HG03159 (cell line): ENCODE data around the gene EXOC4.

ENCODE experiments used
- ATAC-seq: cut with Tn5 transposase; IDR thresholded peaks from one replicate; pipeline ENCODE4 v1.9.1; 2021; ENCODE audit warnings: mild to moderate bottlenecking, moderate library complexity; ENCODE audit not compliant: unreplicated experiment

Gene EXOC4

DNA sequence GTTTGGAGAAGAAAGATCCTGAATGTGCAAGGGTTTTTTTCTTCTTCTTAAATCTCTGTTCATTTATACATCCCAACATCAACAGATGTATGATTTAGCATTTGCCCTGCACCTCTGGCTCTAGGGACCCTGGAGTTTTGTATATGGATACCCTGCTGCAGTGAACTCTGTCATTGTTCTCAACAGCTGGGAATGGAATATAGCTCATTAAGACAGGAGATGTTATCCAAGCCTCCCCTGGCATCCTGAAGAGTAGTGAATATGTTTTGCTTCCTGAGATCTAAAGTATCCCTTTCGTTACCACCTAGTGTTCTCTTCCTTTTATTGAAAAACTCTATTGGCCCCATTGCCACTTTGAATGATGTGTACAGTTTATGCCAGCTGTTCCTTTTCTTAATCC, 275.9 kb downstream of the EXOC4 start:
- no peak for ATAC-seq

DNA sequence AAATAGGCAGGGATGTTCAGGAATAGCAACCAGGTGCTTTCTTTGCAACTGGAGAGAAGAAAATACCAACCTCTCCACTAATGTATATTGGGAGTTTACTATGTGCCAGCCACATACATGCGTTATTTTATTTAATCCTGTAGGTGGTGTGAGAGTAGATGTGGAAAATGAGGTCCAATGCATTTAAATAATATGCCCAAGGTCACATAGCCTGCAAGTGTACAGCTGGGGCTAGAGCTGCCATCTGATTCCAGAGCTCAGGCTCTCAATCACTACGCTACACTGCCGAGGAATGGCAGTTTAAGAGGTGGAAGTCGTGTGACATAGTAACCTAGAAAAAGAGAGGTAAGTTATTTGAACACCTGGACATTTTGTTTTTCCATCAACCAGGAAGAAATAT, 277.0 kb downstream of the EXOC4 start:
- ATAC-seq, result no peak

DNA sequence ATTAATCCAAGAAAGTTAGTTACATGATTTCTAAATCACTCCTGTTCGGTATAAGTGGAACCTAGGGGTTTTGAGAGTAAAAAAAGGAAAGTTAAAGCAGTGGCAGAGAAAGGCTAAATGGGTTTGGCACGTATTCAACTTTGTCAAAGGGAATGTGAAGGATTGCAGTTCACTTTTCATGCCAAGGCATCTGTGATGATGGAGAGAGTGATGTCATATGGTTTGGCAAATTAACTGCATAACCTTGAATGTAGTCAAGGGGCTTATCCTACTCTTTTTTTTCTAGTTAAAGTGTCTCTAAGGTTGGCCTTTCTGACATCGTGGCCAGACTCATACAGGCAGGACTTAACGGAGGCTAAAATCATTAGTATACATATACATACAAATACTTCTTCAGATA, 277.8 kb downstream of the EXOC4 start:
- no peak for ATAC-seq

DNA sequence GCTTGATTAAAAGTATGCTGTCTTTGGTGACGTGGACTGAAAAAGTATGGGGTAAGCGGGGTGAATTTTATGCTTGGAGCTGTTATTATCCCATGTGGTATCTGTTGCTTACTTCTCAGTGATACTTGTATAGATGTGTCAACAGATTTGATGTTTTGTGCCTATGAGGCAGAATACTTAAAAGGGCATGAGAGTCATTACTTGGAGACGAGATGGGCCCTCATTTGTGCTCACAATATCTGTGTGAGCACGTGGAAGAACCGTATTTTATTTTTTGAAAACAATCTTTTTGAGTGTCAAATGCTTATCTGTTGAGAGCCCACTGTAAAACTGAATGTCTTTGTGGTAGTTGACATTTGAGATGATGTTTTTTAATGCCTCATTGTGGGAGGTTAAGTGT, 281.9 kb downstream of the EXOC4 start:
- ATAC-seq, result no peak

DNA sequence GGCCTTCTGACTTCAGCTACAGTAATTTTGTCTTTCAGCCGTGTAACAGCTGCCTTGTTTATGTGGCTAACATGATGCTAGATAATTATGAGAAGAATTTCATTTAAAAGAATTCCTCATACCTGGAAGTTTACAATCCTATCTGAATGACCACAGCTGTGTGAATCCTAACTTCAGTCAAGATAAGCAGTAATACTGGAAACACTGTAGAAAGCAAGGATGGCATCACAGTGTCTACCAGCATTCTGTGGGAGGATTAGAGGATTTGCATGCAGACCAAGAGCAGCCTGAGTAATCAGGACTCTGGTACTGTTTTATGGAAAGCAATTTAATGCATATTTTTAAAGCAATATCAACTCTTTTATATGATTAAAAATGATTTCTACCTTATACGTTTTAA, 282.4 kb downstream of the EXOC4 start:
- no peak for ATAC-seq

DNA sequence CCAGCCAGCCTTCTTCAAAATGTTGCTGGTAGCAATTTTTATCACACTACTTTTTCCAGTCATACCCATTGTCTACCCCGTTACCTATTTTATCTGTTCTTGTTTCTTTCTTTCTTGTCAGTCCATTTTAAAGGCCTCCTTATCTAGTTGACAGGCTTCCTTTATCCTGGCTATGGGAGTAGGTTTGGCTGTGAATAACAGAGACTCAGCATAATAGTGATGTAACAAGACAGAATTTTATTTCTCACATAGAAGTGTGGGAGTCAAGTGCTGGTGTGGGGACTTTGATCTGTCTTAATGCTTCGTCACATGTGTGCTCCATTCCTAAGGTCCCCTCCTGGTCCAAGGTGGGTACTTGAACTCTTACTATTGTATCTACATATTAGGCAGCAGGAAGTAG, 283.6 kb downstream of the EXOC4 start:
- no peak for ATAC-seq

DNA sequence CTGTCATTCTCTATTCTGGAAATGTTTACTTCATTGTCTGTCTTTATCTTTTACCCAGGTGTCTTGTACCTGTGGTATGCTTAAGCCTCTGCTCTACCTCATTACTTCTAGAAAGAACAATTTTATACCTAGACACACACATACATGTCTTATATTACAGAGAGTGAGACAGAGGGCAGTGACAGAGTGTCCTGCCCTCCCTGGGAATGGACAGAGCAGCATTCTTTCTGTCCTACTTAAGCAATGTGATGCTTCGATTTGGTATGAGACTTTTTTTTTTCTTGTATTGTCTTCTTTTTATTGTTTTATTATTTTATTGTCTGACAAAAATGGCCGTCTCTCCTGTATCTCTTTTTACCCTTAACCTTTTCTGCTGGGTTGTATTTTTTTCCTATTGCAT, 286.1 kb downstream of the EXOC4 start:
- no peak for ATAC-seq

DNA sequence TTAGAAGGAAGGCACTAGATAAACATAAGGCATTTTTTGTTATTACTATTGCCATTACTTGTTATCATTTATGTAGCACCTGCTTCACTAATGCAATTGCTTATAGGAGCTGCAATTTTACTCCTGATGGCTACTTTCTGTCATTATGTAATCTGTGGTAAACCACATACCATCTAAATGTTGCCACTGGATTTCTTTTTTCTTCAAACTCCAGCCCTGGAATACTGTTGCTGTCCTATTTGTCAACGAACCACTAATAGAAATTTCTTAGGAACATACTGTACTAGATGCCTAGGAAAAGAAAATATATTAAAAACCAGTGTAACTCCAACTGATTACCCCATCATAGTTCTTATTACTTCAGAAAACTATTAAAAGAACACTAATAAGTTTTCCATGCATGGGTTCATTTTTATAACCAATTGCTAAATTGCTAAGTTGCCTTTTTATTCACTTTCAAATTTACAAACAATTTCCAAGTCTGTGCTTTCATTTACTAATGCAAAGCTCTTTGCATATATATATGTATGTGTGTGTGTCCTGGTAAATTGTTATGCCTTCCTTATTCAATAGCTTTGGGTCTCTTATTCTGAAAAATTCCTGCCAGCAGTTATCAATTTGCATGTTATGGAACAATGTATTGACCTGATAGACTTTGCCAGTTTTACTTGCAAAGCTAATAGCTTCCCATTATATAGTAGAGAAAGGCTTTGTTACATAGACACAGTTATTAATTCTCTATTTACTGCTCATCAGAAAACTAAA, 287.4 kb downstream of the EXOC4 start:
- no peak for ATAC-seq

DNA sequence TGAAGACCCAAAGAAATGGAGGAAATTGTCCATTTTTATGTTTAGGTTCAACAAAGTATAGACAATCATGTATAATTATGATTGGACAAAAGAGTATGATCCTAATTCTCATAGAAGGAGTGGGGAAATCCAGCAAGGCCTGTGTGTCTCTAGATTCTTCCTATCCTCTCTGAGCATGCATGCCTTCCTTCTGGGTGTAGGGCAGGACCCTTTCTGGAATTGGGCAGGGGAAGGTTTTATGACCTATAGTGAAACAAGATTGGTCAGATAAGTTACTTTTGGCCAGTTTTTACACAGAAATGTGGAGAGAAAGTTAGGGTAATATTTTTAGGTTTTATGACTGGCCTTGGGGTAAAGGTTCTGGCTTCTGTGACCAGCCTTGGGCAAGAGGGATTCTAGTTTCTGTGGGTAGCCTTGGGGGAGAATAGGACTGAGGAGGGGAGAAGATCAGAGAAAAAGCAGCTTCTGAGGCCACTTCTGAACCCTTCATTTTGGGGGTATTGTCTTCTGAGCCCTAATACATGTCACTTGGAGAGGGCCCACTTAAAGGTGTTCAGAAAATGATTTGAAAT, 289.4 kb downstream of the EXOC4 start:
- ATAC-seq, result no peak

DNA sequence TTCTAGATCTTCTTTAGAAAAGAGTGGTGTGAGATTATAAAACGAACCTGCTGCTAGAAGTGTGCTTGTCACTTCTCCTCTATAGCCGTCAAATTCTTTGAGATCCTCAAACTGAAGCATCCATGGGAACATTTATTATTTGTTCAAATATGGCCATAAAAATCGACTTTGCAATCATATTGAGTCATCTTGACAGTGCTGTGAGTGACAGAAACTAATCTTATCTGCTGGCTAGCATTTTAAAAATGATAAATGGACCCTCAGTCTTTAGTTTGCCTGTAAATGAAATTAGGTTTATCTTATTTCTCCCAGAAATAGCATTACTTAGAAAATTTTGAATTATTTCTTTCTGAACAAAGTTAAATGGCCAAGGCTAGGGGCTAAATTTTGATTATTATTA, 290.8 kb downstream of the EXOC4 start:
- no peak for ATAC-seq

DNA sequence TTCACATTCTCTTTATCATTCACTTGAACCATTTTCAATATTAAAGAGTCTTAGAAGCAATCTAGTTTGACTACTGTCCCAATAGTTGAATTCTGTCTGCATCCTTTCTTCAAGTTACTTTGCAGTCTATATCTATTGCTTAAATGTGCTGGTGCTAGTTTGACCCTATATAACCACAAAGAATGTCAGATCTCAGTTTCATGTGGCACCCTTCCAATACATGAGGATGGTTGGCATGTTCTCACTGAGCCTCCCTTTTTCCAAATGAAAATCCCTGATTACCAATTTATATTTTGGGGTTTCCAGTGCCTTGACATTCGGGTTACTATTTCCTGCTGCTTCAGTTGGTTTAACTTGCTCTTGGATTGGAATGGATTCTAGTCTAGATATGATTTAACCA, 292.7 kb downstream of the EXOC4 start:
- ATAC-seq, result no peak

DNA sequence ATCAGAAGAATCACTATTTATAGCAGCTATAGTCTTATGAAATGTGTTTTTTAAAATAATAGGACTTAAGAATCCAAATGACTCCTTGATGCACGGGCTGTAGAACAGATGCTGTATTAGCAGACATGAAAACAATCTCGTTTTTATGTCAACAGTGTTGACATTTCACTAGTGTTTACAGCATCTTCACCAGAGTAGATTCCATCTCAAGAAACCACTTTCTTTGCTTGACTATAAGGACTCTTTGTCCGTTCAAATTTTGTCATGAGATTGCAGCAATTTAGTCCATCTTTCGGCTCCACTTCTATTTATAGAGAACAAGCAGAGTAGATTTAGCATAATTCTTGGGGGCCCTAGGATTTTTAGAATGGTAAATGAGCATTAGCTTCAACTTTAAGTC, 295.1 kb downstream of the EXOC4 start:
- ATAC-seq, result no peak

DNA sequence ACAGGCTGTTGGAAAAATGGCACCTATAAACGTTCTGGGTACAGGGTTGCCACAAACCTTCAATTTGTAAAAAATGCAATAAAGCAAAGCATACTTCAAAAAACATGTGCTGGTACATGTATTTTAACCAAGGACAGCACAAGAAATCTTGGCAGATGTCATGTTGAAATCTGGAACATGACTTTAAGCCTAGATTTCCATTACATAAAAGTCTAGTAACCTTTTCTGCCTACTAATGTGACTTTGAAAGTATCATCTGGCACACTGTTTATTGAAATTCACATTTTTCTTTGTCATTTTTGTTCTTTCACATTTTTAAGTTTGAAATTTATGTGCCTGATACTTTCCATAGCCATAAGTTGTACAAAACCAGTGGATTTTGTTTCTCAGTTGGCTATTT, 296.8 kb downstream of the EXOC4 start:
- no peak for ATAC-seq

DNA sequence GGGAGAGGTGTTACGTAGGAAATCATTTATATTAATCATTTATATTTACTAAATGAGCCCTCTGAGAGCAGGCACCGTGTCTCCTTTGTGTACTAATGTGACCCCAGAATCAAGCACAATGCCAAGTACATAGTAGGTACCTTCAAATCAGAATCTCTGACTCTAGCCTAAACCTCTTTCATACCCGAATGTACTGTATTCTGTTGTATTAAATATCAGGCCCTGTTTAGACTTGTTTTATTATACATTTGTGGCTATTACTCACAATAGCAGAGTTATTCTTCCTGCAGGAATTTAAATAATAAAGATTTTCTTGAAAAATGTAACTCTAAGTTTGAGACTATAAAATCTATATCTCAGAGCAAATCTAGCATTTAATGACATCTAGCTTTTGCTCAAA, 297.3 kb downstream of the EXOC4 start:
- ATAC-seq, result no peak

DNA sequence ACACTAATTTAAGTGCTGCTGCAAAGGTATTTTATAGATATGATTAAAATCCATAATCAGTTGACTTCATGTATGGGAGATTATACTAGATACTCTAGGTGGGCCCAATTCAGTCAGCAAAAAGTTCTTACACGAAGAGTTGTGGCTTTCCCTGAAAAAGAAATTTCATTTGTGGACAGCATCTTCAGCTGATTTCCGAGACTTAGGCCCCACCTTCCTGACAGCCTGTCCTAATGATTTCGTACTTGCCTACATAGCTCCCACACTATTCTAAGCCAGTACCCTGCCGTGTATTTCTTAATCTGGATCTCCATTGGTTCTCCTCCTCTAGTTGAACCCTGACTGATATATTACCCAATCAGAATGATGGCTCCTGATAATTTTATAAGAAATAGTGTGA, 297.9 kb downstream of the EXOC4 start:
- ATAC-seq, result no peak

DNA sequence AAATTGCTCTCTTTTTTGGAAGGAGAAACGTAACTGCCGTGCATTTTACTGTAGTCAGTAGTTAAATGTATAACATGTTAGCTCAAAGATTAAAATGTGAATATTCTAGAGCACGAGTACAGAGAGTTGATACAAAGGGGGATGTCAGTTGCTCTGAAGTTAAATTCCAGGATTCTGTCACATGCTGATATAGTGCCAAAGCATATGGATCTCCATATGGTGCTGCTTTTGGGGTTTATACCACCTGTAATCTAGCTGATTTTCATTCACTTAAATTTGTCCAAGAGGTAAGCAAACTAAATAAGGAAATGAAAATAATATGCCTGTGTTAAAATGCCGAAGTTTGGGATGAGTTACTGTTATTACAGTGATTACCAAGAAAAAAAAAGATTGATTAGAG, 298.6 kb downstream of the EXOC4 start:
- ATAC-seq, result no peak

DNA sequence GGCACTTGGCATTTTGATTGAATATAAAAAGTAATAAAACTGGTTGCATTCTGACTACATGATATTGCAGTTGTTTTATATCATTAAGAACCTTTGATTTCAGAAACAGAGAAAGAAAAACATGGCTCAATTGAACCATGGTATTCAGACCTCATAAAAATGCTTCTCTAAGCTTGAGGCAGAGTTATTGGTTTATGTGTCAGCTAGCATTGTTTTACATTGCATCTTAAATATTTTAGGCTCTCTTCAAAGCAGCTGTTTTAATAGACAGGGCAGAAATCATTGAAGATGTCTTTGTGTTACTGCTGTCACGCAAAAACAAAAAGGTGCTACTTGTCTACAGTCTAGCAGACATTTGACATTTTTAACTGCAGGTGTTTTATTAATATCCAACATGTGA, 299.2 kb downstream of the EXOC4 start:
- ATAC-seq, result no peak

DNA sequence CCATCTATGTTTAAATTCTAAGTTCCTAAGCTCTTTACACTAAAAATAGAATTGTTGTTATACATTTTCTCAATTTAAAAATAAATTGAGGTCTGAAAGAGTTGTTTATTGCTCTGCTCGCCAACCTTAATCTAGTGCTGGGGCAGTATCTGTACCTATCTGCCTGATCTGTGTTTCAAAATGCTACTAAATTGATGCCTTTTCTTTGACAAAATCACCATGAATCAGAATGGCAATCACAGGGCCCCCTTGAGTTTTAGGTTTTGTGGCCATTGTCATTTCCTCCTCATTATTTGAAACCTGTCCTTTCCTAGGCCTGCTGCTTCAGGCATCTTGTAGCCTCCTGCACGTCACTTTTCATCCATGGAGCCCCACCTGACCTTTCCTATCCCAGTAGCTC, 301.5 kb downstream of the EXOC4 start:
- ATAC-seq, result no peak

DNA sequence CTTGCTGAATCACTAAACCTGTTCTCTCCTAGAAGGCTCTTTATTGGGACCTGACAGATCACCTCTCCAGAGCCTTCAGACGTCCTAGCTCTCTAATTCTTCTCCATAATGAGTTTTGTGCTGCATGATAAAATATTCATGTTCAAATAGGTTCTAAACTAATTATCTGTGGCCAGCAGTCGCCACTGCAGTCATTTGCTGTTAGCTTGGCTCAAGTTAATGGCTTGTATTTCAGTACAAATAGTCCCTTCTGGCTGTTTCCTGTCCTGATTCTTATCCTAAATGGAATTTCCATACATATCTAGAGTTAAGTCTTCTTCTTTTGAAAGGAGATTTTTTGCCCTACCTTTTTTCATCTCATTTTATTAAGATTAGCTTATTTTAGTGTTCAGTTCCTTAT, 303.2 kb downstream of the EXOC4 start:
- ATAC-seq, result no peak

DNA sequence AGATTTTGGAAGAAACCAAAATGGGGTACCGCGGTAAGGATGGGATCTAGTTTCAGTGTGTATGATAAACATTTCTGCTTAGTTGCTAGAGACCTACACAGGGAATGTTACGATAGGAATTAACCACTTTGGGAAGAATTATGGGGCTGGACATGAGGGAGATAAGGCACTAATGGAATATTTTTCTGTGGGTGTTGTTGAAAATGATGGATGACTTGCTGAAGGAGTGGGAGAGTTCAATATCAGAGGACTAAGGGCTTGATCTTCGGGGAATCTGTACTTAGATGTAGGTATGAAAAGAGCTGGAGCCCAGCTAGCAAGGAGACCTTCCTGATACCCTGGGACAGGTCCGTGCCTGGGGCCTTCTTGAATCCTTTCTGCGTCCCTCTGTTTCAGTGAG, 303.7 kb downstream of the EXOC4 start:
- ATAC-seq, result no peak

DNA sequence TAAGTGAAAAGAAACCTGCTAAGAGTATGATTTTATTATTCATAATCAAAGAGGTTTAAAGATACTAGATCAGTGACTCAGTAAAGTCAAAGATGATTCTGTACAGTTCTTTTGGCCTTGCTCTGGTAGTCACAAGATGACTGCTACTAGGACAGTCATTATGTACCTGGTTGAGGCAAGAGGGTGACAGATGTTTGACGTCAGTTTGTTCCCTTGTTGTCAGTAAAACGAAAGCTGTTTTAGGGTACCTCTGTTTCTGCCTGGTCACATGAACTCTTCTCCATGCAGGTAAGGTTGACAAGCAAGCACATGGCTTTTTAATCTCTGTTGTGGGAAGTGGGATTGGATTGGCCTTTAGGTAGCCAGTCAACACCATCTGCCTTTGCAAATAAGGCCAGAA, 308.0 kb downstream of the EXOC4 start:
- no peak for ATAC-seq

DNA sequence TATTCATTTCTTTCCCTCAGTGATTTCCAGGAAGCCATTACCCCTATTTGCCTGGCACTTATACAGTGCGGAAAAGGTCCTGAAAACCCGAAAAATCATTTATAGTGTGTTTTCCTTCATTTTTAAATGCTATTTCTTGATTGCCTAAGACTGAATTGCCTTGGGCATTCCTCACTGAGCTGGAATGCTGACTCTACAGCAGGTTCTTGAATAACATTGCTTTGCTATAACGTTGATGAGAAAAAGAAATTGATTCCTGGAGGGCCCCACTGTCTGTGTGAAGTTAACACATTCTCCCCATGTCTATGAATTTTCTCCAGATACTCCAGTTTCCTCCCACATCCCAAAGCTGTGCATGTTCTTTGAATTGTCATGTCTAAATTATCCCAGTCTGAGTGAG, 308.5 kb downstream of the EXOC4 start:
- ATAC-seq, result no peak

DNA sequence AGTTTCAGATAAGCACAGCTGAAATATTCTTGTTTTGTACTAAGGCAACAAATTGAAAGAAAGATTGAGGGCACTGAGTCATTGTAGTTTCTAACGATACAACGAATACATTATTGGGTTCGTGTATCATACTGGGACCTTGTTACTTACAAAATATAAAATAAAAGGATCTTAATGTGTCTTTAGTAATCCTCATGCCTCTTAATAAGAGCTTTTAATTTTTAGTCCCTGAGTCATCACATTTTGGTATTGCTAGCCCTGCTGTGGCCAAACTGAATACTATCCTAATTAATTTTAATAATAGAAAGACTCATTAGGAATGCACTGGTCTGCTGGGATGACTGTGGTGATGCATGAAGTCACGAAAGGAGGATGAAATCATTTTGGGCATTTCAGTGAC, 309.7 kb downstream of the EXOC4 start:
- no peak for ATAC-seq
